ENCODE results near the gene HPN.

The HPN gene

DNA sequence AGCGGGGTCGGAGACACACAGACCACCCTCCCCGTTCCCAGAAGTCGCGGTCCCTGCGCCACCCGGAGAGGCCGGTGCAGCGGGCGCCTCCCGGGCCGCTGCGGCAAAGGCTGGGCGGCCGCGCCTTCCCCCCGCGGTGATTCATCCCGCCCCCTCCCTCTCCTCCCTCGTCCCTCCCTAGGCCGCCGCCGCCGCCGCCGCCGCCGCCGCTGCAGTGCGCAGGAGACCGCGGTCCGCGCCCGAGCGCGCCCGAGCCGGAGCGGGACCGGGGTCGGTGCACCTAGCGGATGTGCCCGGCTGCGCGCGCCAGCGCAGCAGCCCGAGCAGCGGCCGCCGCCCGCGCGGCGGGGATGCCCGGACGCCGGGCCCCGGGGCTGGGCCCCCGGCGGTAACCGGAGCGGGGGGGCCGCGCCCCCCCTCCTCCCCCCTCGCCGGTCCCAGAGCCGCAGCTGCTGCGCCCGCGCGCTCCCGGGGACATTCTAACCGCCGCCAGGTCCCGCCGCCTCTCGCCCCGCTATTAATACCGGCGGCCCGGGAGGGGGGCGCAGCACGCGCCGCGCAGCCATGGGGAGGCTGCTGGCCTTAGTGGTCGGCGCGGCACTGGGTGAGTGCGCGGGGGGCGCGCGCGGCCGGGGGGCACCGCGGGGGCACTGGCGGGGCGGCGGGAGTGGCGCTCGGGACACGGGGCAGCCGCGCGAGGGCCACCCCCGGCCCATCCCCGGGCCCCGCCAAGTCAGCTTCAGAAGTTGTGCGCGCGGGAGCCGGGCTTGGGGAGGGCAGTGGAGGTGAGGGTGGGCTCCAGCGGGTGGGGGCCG is 11.1 kb upstream of the HPN start, which contains the start of gene SCN1B (continued):
- TF ChIP-seq, protein P1, sequence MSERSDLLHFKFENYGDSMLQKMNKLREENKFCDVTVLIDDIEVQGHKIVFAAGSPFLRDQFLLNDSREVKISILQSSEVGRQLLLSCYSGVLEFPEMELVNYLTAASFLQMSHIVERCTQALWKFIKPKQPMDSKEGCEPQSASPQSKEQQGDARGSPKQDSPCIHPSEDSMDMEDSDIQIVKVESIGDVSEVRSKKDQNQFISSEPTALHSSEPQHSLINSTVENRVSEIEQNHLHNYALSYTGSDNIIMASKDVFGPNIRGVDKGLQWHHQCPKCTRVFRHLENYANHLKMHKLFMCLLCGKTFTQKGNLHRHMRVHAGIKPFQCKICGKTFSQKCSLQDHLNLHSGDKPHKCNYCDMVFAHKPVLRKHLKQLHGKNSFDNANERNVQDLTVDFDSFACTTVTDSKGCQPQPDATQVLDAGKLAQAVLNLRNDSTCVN (tag by site-specific recombination; optimal IDR thresholded peaks at IDR 0.05): no peak
- TF ChIP-seq, protein P2, sequence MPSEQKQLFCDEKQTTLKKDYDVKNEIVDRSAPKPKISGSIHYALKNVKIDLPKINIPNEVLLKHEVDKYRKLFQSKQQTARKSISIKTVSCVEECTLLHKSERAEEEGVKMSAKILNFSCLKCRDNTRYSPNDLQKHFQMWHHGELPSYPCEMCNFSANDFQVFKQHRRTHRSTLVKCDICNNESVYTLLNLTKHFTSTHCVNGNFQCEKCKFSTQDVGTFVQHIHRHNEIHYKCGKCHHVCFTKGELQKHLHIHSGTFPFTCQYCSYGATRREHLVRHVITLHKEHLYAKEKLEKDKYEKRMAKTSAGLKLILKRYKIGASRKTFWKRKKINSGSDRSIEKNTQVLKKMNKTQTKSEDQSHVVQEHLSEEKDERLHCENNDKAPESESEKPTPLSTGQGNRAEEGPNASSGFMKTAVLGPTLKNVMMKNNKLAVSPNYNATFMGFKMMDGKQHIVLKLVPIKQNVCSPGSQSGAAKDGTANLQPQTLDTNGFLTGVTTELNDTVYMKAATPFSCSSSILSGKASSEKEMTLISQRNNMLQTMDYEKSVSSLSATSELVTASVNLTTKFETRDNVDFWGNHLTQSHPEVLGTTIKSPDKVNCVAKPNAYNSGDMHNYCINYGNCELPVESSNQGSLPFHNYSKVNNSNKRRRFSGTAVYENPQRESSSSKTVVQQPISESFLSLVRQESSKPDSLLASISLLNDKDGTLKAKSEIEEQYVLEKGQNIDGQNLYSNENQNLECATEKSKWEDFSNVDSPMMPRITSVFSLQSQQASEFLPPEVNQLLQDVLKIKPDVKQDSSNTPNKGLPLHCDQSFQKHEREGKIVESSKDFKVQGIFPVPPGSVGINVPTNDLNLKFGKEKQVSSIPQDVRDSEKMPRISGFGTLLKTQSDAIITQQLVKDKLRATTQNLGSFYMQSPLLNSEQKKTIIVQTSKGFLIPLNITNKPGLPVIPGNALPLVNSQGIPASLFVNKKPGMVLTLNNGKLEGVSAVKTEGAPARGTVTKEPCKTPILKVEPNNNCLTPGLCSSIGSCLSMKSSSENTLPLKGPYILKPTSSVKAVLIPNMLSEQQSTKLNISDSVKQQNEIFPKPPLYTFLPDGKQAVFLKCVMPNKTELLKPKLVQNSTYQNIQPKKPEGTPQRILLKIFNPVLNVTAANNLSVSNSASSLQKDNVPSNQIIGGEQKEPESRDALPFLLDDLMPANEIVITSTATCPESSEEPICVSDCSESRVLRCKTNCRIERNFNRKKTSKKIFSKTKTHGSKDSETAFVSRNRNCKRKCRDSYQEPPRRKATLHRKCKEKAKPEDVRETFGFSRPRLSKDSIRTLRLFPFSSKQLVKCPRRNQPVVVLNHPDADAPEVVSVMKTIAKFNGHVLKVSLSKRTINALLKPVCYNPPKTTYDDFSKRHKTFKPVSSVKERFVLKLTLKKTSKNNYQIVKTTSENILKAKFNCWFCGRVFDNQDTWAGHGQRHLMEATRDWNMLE (tag by site-specific recombination; conservative IDR thresholded peaks at IDR 0.05; ENCODE audit: low read depth): no peak
- TF ChIP-seq SP7 (tag by site-specific recombination; IDR thresholded peaks at IDR 0.05) (0 out of 2 replicates have a peak, but pooled peaks have one; percentile 47), ZBTB7A (tag by site-specific recombination; IDR thresholded peaks at IDR 0.05; ENCODE audit: low read depth) (0 out of 2 replicates have a peak, but pooled peaks have one; percentile 61), HOXC10 (CRISPR knock-in tag; IDR thresholded peaks at IDR 0.05) (no peak), ZNF423 (tag by site-specific recombination; IDR thresholded peaks at IDR 0.05) (peak; percentile 19; the same call in 1 of the 2 replicates), KLF10 (tag by site-specific recombination; IDR thresholded peaks at IDR 0.05) (peak; percentile 37; the same call in 1 of the 2 replicates), GLIS1 (tag by site-specific recombination; IDR thresholded peaks at IDR 0.05) (peak; percentile 81)
- TF ChIP-seq, protein P3, sequence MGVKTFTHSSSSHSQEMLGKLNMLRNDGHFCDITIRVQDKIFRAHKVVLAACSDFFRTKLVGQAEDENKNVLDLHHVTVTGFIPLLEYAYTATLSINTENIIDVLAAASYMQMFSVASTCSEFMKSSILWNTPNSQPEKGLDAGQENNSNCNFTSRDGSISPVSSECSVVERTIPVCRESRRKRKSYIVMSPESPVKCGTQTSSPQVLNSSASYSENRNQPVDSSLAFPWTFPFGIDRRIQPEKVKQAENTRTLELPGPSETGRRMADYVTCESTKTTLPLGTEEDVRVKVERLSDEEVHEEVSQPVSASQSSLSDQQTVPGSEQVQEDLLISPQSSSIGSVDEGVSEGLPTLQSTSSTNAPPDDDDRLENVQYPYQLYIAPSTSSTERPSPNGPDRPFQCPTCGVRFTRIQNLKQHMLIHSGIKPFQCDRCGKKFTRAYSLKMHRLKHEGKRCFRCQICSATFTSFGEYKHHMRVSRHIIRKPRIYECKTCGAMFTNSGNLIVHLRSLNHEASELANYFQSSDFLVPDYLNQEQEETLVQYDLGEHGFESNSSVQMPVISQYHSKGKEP (tag by site-specific recombination; IDR thresholded peaks at IDR 0.05): peak; percentile 42; the same call in 1 of the 2 replicates
- TF ChIP-seq, protein P4, sequence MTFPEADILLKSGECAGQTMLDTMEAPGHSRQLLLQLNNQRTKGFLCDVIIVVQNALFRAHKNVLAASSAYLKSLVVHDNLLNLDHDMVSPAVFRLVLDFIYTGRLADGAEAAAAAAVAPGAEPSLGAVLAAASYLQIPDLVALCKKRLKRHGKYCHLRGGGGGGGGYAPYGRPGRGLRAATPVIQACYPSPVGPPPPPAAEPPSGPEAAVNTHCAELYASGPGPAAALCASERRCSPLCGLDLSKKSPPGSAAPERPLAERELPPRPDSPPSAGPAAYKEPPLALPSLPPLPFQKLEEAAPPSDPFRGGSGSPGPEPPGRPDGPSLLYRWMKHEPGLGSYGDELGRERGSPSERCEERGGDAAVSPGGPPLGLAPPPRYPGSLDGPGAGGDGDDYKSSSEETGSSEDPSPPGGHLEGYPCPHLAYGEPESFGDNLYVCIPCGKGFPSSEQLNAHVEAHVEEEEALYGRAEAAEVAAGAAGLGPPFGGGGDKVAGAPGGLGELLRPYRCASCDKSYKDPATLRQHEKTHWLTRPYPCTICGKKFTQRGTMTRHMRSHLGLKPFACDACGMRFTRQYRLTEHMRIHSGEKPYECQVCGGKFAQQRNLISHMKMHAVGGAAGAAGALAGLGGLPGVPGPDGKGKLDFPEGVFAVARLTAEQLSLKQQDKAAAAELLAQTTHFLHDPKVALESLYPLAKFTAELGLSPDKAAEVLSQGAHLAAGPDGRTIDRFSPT (tag by site-specific recombination; IDR thresholded peaks at IDR 0.05): 0 out of 2 replicates have a peak, but pooled peaks have one; percentile 44
- TF ChIP-seq, protein P5, sequence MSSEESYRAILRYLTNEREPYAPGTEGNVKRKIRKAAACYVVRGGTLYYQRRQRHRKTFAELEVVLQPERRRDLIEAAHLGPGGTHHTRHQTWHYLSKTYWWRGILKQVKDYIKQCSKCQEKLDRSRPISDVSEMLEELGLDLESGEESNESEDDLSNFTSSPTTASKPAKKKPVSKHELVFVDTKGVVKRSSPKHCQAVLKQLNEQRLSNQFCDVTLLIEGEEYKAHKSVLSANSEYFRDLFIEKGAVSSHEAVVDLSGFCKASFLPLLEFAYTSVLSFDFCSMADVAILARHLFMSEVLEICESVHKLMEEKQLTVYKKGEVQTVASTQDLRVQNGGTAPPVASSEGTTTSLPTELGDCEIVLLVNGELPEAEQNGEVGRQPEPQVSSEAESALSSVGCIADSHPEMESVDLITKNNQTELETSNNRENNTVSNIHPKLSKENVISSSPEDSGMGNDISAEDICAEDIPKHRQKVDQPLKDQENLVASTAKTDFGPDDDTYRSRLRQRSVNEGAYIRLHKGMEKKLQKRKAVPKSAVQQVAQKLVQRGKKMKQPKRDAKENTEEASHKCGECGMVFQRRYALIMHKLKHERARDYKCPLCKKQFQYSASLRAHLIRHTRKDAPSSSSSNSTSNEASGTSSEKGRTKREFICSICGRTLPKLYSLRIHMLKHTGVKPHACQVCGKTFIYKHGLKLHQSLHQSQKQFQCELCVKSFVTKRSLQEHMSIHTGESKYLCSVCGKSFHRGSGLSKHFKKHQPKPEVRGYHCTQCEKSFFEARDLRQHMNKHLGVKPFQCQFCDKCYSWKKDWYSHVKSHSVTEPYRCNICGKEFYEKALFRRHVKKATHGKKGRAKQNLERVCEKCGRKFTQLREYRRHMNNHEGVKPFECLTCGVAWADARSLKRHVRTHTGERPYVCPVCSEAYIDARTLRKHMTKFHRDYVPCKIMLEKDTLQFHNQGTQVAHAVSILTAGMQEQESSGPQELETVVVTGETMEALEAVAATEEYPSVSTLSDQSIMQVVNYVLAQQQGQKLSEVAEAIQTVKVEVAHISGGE (tag by site-specific recombination; conservative IDR thresholded peaks at IDR 0.05; ENCODE audit: low read depth): peak; percentile 33; the same call in 1 of the 2 replicates
